PC-9 (cell line): ENCODE data around the gene HOXB13.

Experiments used
- EZH2 ChIP-seq: fragments of 200-600 bp; sonication (generic); IDR thresholded peaks from 2 replicates; pipeline ENCODE4 v1.8.0; 2017; ENCODE audit warnings: antibody characterized with exemption, low read depth
- TF ChIP-seq, protein P1 (sequence below): fragments of 200-600 bp; sonication (generic); conservative IDR thresholded peaks from 2 replicates; pipeline ENCODE4 v1.6.1; 2017; ENCODE audit warnings: mixed run types, antibody characterized with exemption, mild to moderate bottlenecking, moderate library complexity

DNA sequence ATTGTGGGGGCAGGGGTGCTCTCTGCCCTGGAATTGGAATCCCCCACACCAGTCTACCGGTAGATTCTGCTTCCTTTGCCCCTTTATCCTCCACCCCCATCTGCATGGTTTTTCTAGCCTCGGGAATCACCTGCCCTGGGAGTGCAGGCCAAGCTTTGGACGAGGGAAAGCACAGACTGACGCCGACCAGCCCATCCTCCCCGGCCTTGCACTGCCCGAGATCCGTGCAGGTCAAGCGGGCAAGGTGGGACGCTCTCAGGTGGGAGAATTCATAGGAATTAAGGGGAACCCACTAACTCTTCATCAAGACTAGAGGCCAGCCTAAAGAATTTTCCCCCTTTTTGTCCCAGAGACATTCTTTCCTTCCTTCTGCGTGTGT is 9.9 kb upstream of the HOXB13 start:
- TF ChIP-seq, protein P1, sequence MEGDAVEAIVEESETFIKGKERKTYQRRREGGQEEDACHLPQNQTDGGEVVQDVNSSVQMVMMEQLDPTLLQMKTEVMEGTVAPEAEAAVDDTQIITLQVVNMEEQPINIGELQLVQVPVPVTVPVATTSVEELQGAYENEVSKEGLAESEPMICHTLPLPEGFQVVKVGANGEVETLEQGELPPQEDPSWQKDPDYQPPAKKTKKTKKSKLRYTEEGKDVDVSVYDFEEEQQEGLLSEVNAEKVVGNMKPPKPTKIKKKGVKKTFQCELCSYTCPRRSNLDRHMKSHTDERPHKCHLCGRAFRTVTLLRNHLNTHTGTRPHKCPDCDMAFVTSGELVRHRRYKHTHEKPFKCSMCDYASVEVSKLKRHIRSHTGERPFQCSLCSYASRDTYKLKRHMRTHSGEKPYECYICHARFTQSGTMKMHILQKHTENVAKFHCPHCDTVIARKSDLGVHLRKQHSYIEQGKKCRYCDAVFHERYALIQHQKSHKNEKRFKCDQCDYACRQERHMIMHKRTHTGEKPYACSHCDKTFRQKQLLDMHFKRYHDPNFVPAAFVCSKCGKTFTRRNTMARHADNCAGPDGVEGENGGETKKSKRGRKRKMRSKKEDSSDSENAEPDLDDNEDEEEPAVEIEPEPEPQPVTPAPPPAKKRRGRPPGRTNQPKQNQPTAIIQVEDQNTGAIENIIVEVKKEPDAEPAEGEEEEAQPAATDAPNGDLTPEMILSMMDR: no peak
- no peak for TF ChIP-seq EZH2
